HFF-Myc (cell line): ENCODE measurements around the gene PTPN14.

Source experiments
- DNase-seq: peaks from one replicate; pipeline ENCODE4 v3.0.0-alpha.2; 2011; ENCODE audit warnings: low read depth; ENCODE audit errors: extremely low read depth
- H3K4me3 ChIP-seq: replicated peaks from 2 replicates; pipeline ENCODE4 v1.5.1; 2011; ENCODE audit warnings: low read depth, mild to moderate bottlenecking, control low read depth, low read length
- CTCF ChIP-seq: IDR thresholded peaks from 2 replicates; pipeline ENCODE4 v1.5.1; 2012; ENCODE audit warnings: mild to moderate bottlenecking, low read depth, low read length, control low read depth; ENCODE audit errors: missing control alignments

Gene PTPN14

GRCh38 chr1:214301526-214301925 is 249.9 kb downstream of the PTPN14 start:
- no peak for TF ChIP-seq CTCF
- no peak for DNase-seq
- no peak overlapping the region for H3K4me3 ChIP-seq

GRCh38 chr1:214300149-214300780 is 251.1 kb downstream of the PTPN14 start:
- no peak for DNase-seq
- no peak overlapping the region for H3K4me3 ChIP-seq
- TF ChIP-seq CTCF = no peak
